Liver (tissue), 3 donors: ENCODE data around the gene USP25.

ENCODE experiments used
- ATF3 ChIP-seq: IDR thresholded peaks from 2 replicates; pipeline ENCODE4 v1.6.1; 2016; ENCODE audit warnings: antibody characterized with exemption
- EGR1 ChIP-seq, 2 donors: IDR thresholded peaks; 2 replicates each; pipeline ENCODE4 v1.6.1; 2016 to 2018; ENCODE audit warnings: antibody characterized with exemption in 2 of 2, low read depth in 2 of 2
- FOXA1 ChIP-seq: IDR thresholded peaks from 2 replicates; pipeline ENCODE4 v1.6.1; 2016; ENCODE audit warnings: antibody characterized with exemption
- GABPA ChIP-seq, 2 donors: IDR thresholded peaks in 1 of 2; conservative IDR thresholded peaks in 1 of 2; 2 replicates each; pipeline ENCODE4 v1.6.1; 2016; ENCODE audit warnings: antibody characterized with exemption in 2 of 2, mild to moderate bottlenecking in 1 of 2, moderate library complexity in 1 of 2
- HNF4G ChIP-seq: IDR thresholded peaks from 2 replicates; pipeline ENCODE4 v1.6.1; 2016; ENCODE audit warnings: antibody characterized with exemption
- JUND ChIP-seq, 2 donors: IDR thresholded peaks; 2 replicates each; pipeline ENCODE4 v1.6.1; 2016; ENCODE audit warnings: antibody characterized with exemption in 2 of 2
- MAX ChIP-seq: IDR thresholded peaks from 2 replicates; pipeline ENCODE4 v1.6.1; 2016; ENCODE audit warnings: antibody characterized with exemption
- NR2F2 ChIP-seq: IDR thresholded peaks from 2 replicates; pipeline ENCODE4 v1.6.1; 2016; ENCODE audit warnings: antibody characterized with exemption
- RAD21 ChIP-seq, 2 donors: IDR thresholded peaks; 2 replicates each; pipeline ENCODE4 v1.6.1; 2016; ENCODE audit warnings: antibody characterized with exemption in 2 of 2, mild to moderate bottlenecking in 2 of 2
- REST ChIP-seq: IDR thresholded peaks from 2 replicates; pipeline ENCODE4 v1.6.1; 2016; ENCODE audit warnings: antibody characterized with exemption, mild to moderate bottlenecking
- SP1 ChIP-seq: IDR thresholded peaks from 2 replicates; pipeline ENCODE4 v1.6.1; 2018; ENCODE audit warnings: antibody characterized with exemption, mild to moderate bottlenecking
- TAF1 ChIP-seq: conservative IDR thresholded peaks from 2 replicates; pipeline ENCODE4 v1.6.1; 2016; ENCODE audit warnings: antibody characterized with exemption, mild to moderate bottlenecking
- TF ChIP-seq, protein P1 (sequence below): fragments of 150-350 bp; IDR thresholded peaks from 2 replicates; pipeline ENCODE4 v1.5.1; 2017; ENCODE audit warnings: improper control_type of control experiment, low read depth, low read length; ENCODE audit not compliant: missing input control
- donor health status: healthy.
- donor health status: healthy.

GRCh38 chr21:15706696-15707095, 23.1 kb upstream of the USP25 start:
- TF ChIP-seq, protein P1, sequence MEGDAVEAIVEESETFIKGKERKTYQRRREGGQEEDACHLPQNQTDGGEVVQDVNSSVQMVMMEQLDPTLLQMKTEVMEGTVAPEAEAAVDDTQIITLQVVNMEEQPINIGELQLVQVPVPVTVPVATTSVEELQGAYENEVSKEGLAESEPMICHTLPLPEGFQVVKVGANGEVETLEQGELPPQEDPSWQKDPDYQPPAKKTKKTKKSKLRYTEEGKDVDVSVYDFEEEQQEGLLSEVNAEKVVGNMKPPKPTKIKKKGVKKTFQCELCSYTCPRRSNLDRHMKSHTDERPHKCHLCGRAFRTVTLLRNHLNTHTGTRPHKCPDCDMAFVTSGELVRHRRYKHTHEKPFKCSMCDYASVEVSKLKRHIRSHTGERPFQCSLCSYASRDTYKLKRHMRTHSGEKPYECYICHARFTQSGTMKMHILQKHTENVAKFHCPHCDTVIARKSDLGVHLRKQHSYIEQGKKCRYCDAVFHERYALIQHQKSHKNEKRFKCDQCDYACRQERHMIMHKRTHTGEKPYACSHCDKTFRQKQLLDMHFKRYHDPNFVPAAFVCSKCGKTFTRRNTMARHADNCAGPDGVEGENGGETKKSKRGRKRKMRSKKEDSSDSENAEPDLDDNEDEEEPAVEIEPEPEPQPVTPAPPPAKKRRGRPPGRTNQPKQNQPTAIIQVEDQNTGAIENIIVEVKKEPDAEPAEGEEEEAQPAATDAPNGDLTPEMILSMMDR = no peak
- TF ChIP-seq TAF1 (no peak), MAX (no peak), EGR1 (IDR thresholded peaks at IDR 0.05; ENCODE audit: low read depth in 2 of 2) (no peak), SP1 (no peak), FOXA1 (no peak), REST (no peak), ATF3 (no peak), RAD21 (IDR thresholded peaks at IDR 0.05) (no peak), JUND (IDR thresholded peaks at IDR 0.05) (no peak), GABPA (IDR thresholded peaks at IDR 0.05 in 1 of 2, conservative IDR thresholded peaks at IDR 0.05 in 1 of 2) (no peak), NR2F2 (no peak), HNF4G (no peak)
